MCF 10A (cell line): ENCODE measurements around the gene TRIM2. TPM values are rescaled to one million over a fixed set of nuclear protein-coding genes. Genes with fewer than 3 reads are reported as not detected.
A peak's percentile ranks its signal among the peaks of the same experiment; 100 is the strongest.
"Not testable (repeated sequence)": the region's sequence is repeated elsewhere in the genome, so short reads cannot be mapped to it uniquely, and the experiment has no call there.

Experiments
- BruUV-seq: library from RNA; stranded (reverse); fragments of 400-500 nt; replicated peaks from 2 replicates; lab custom pipeline; 2021; lab: Mats Ljungman, UMichigan
- CTCF ChIA-PET: fragments of 300-600 bp; sonication (Branson Sonifier 250); formaldehyde crosslinking; extraction: SDS; loops from one replicate; lab custom pipeline; 2021; ENCODE audit warnings: antibody characterized with exemption, inconsistent platforms; lab: Yijun Ruan, JAX
- POLR2A ChIA-PET: fragments of 300-600, 350-650 bp; sonication (Branson Sonifier 250); formaldehyde crosslinking; extraction: SDS; loops from one replicate; lab custom pipeline; 2020; ENCODE audit warnings: antibody characterized with exemption, inconsistent platforms; lab: Yijun Ruan, JAX
- DNase-seq: peaks from one replicate; pipeline ENCODE4 v3.0.0-alpha.2; 2018; ENCODE audit not compliant: unreplicated experiment
- H3K27ac Mint-ChIP-seq: one replicate; pipeline ENCODE4 v1.8.0; 2022; ENCODE audit warnings: mild to moderate bottlenecking, low read depth, mixed read lengths; ENCODE audit not compliant: unreplicated experiment
- H3K27me3 Mint-ChIP-seq: one replicate; pipeline ENCODE4 v1.8.0; 2022; ENCODE audit warnings: mixed read lengths; ENCODE audit not compliant: insufficient read depth, unreplicated experiment
- H3K36me3 Mint-ChIP-seq: one replicate; pipeline ENCODE4 v1.8.0; 2022; ENCODE audit warnings: mild to moderate bottlenecking, moderate library complexity, mixed read lengths; ENCODE audit not compliant: insufficient read depth, unreplicated experiment
- H3K4me1 Mint-ChIP-seq: one replicate; pipeline ENCODE4 v1.8.0; 2022; ENCODE audit warnings: mixed read lengths; ENCODE audit not compliant: insufficient read depth, unreplicated experiment
- H3K4me3 Mint-ChIP-seq: one replicate; pipeline ENCODE4 v1.8.0; 2022; ENCODE audit warnings: mild to moderate bottlenecking, moderate library complexity, mixed read lengths; ENCODE audit not compliant: unreplicated experiment
- H3K9me3 Mint-ChIP-seq: one replicate; pipeline ENCODE4 v1.8.0; 2022; ENCODE audit warnings: mixed read lengths; ENCODE audit not compliant: unreplicated experiment
- CTCF ChIP-seq: fragments of 200-600 bp; IDR thresholded peaks from one replicate; pipeline ENCODE4 v1.8.0; 2022; ENCODE audit warnings: antibody characterized with exemption, mild to moderate bottlenecking; ENCODE audit not compliant: unreplicated experiment
- intact Hi-C: fragments of 100-400 bp; cut with micrococcal nuclease; formaldehyde crosslinking; loops from 2 replicates; pipeline ENCODE4 v1.14.1; 2022
- total RNA-seq: library from RNA; stranded (reverse); gene quantifications from 2 replicates; pipeline ENCODE4 v1.2.3, GENCODE V29; 2022

Gene TRIM2
- total RNA-seq, 1 experiment from 2014 or later, result 37.2 TPM

- no peak overlapping the region for H3K4me3 Mint-ChIP-seq
- H3K27ac Mint-ChIP-seq, result peak overlapping the region; percentile 68
- H3K4me1 Mint-ChIP-seq, result peaks cover 8% of the 10 kb centered on the region
- CTCF ChIA-PET, result interaction anchor here (0.6 kb wide), 1 partner anchor 150 kb away, joined by 4 read pairs; no protein-coding TSS in a partner anchor
- H3K27me3 Mint-ChIP-seq, result no peaks in the 10 kb centered on the region
- intact Hi-C loops, result no loop called here
- BruUV-seq, result no TSS peak
- no peaks in the 10 kb centered on the region for H3K36me3 Mint-ChIP-seq
- H3K9me3 Mint-ChIP-seq, result no peaks in the 10 kb centered on the region
- POLR2A ChIA-PET, result no interaction called here
- DNase-seq, result no peak
- TF ChIP-seq CTCF, result no peak
These were observed 15.0 kb upstream of the TRIM2 start for GRCh38 chr4:153189016-153189801.

GRCh38 chr4:153191795-153192363 lies 12.4 kb upstream of the TRIM2 start:
- intact Hi-C loops, result no loop called here
- H3K27ac Mint-ChIP-seq, result no peak overlapping the region
- no peaks in the 10 kb centered on the region for H3K9me3 Mint-ChIP-seq
- no TSS peak for BruUV-seq
- H3K36me3 Mint-ChIP-seq, result no peaks in the 10 kb centered on the region
- ChIA-PET POLR2A (interaction anchor here (1.4 kb wide), 1 partner anchor 21 kb away, joined by 4 read pairs; no protein-coding TSS in a partner anchor), CTCF (interaction anchor here (0.6 to 1.5 kb wide), 3 partner anchors 14 to 989 kb away, joined by 3 read pairs; no protein-coding TSS in a partner anchor)
- peaks cover 8% of the 10 kb centered on the region for H3K4me1 Mint-ChIP-seq
- TF ChIP-seq CTCF, result no peak
- H3K27me3 Mint-ChIP-seq, result no peaks in the 10 kb centered on the region
- no peak overlapping the region for H3K4me3 Mint-ChIP-seq
- DNase-seq, result no peak

- ChIA-PET CTCF (interaction anchor here (0.7 to 1.6 kb wide), 2 partner anchors 11 to 19 kb away, joined by 3 to 5 read pairs; no protein-coding TSS in a partner anchor), POLR2A (no interaction called here)
- Mint-ChIP-seq H3K27me3 (no peaks in the 10 kb centered on the region), H3K4me3 (no peak overlapping the region), H3K36me3 (no peaks in the 10 kb centered on the region), H3K4me1 (no peaks in the 10 kb centered on the region), H3K27ac (no peak overlapping the region), H3K9me3 (no peaks in the 10 kb centered on the region)
- no TSS peak for BruUV-seq
- intact Hi-C loops, result no loop called here
- DNase-seq, result no peak
- no peak for TF ChIP-seq CTCF
These were observed 6.9 kb upstream of the TRIM2 start for GRCh38 chr4:153197301-153197700.

DNA sequence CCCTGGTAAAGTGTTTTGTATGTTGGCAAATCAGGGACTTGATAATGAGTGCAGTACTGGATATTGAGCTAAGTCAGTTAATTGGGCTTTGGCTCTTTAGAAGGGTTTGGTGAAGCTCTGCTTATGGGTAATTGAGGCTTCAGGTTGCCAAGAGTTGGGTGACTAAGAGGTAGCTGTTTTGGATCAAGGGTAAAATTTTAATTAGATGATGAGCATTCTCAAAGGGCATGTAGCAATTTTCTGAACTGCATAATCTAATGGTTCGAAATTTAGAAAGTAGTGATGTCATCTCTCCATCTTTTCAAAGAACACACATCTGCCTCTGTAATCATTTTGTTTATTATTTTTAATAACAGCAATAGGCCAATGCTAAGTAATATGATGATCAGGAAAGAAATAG lies 5.5 kb upstream of the TRIM2 start:
- H3K27ac Mint-ChIP-seq, result no peak overlapping the region
- ChIA-PET POLR2A (no interaction called here), CTCF (interaction anchor here (0.6 kb wide), 1 partner anchor 86 kb away, joined by 4 read pairs; no protein-coding TSS in a partner anchor)
- H3K27me3 Mint-ChIP-seq, result no peaks in the 10 kb centered on the region
- TF ChIP-seq CTCF, result no peak
- no peaks in the 10 kb centered on the region for H3K36me3 Mint-ChIP-seq
- H3K4me1 Mint-ChIP-seq, result no peaks in the 10 kb centered on the region
- DNase-seq, result no peak
- no peaks in the 10 kb centered on the region for H3K9me3 Mint-ChIP-seq
- H3K4me3 Mint-ChIP-seq, result no peak overlapping the region
- intact Hi-C loops, result no loop called here
- no TSS peak for BruUV-seq

GRCh38 chr4:153203746-153204145 lies 497 bp upstream of the TRIM2 start:
- POLR2A ChIA-PET, result interaction anchor here (0.8 to 1.6 kb wide), 2 partner anchors 12 to 19 kb away, joined by 3 to 4 read pairs; no protein-coding TSS in a partner anchor
- H3K4me1 Mint-ChIP-seq, H3K9me3 Mint-ChIP-seq, H3K27me3 Mint-ChIP-seq, DNase-seq, H3K36me3 Mint-ChIP-seq, H3K4me3 Mint-ChIP-seq, BruUV-seq, H3K27ac Mint-ChIP-seq, CTCF ChIA-PET, intact Hi-C loops: not testable (repeated sequence)
